Activated naive CD8-positive, alpha-beta T cell treated with anti-CD3 and anti-CD28 coated beads, Interleukin-2, amount 10 ng/mL, durations not matched to agents 7 days and 5 days (primary cell): Measurements from ENCODE around the gene RPS21. TPM values are rescaled to one million over a fixed set of nuclear protein-coding genes. Genes with fewer than 3 reads are reported as not detected.
"Not testable (repeated sequence)": the region's sequence is repeated elsewhere in the genome, so short reads cannot be mapped to it uniquely, and the experiment has no call there.

ENCODE experiments used
- ATAC-seq: fragments of 150-1000 bp; cut with Tn5 transposase; one replicate; pipeline ENCODE4 v1.10.0; 2021; ENCODE audit warnings: low read depth, moderate library complexity
- POLR2A ChIA-PET: fragments of 350-600 bp; sonication (Branson Sonifier 250); formaldehyde crosslinking; loops from one replicate; lab custom pipeline; 2021; ENCODE audit warnings: antibody characterized with exemption; lab: Charles Lee
- DNase-seq: peaks from one replicate; pipeline ENCODE4 v3.0.0; 2021
- H3K27ac Mint-ChIP-seq: one replicate; pipeline ENCODE4 v1.8.0; 2022; ENCODE audit warnings: mild to moderate bottlenecking, mixed read lengths
- H3K27me3 Mint-ChIP-seq: one replicate; pipeline ENCODE4 v1.8.0; 2022; ENCODE audit warnings: mild to moderate bottlenecking, moderate library complexity, mixed read lengths
- H3K36me3 Mint-ChIP-seq: one replicate; pipeline ENCODE4 v1.8.0; 2021; ENCODE audit warnings: mild to moderate bottlenecking, mixed read lengths
- H3K4me1 Mint-ChIP-seq: one replicate; pipeline ENCODE4 v1.8.0; 2021; ENCODE audit warnings: mixed read lengths
- H3K4me3 Mint-ChIP-seq: one replicate; pipeline ENCODE4 v1.8.0; 2022; ENCODE audit warnings: mild to moderate bottlenecking, moderate library complexity, mixed read lengths
- H3K9me3 Mint-ChIP-seq: one replicate; pipeline ENCODE4 v1.8.0; 2021; ENCODE audit warnings: mixed read lengths
- total RNA-seq, 2 experiments: library from RNA; stranded (reverse); gene quantifications; one replicate each; pipeline ENCODE4 v1.2.3, GENCODE V29; 2021

RPS21 gene
- total RNA-seq, 2 experiments from 2014 or later, result 2,045 to 2,157 TPM

DNA sequence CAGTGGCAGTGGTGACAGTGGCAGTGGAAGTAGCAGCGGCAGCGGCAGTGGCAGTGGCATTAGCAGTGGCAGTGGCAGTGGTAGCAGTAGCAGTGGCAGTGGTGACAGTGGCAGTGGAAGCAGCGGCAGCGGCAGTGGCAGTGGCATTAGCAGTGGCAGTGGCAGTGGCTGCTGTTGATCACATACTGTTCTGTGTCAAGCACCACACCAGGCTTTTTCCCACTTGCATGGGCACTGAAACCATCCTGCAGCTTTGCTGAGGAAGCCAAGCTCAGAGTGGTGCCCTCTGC, 39.1 kb downstream of the RPS21 start:
- ATAC-seq, DNase-seq, H3K36me3 Mint-ChIP-seq, H3K27ac Mint-ChIP-seq, POLR2A ChIA-PET, H3K9me3 Mint-ChIP-seq, H3K27me3 Mint-ChIP-seq, H3K4me1 Mint-ChIP-seq, H3K4me3 Mint-ChIP-seq: not testable (repeated sequence)

DNA sequence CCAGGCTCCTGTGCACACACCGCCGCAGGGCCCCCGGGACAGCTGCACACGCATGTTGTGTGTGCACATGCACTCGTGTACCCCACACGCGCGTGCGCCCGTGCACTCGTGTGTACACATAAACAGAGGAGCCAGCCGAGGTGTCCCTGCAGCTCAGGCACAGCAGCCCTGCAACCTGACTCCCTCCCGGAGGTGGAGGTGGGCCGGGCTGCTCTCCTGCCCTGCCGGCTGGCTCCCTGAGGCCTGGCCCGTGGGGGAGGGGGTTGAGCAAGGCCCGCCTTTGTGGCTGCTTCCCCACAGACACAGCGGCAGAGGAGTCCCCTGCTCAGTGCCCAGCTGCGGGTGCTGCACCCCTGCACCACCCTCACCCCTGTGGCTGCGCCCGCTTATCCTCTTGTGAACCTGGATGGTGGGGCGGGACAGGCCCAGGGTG, 39.8 kb downstream of the RPS21 start:
- Mint-ChIP-seq H3K9me3 (no peaks in the 10 kb centered on the region), H3K4me3 (no peak overlapping the region), H3K4me1 (no peaks in the 10 kb centered on the region), H3K27ac (no peak overlapping the region), H3K27me3 (no peaks in the 10 kb centered on the region), H3K36me3 (no peaks in the 10 kb centered on the region)
- DNase-seq (no peak), ATAC-seq (no peak)
- POLR2A ChIA-PET, result no interaction called here

DNA sequence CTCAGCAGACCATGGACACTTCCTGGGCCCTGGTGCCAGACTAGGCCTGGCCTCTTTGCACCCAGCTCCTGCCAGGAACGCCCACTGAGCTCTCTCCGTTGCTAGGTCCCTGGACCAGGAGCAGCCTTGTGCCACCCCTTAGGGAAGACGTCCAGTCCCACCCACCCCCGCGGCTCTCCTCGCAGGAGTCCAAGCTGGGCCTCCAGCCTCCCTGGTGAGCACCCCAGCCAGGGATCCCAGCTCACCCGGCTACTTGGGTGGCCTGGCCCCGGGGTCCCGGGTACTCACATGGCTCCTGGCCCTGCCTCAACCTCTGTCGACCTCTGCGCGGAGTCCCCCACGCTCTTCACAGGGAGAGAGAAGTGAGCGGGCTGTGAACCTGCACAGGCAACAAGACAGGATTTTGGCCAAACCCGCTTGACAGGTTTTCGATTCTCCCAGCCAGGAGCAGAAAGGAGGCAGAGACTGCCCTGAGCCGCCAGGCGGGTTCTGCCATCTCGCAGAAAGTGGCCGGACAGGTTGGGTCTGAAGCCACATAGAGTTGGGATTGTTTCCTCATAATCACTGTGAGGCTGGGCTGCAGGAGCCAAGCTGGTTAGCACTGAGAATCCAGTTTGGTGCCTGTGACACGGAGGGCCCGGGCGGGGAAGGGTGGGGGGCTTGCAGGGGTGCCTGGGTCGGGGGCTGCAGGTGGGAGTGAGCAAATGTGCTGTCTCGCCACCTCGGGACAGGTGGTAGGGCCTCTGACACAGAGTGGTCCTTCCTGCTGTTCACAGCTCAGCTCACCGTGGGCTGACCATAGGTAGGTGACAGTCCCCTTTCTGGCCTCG, 40.5 kb downstream of the RPS21 start, which contains the start of gene RBBP8NL:
Gene RBBP8NL, minus strand, starts transcription at position 368 of the 830 bp plus-strand sequence. CDS start 7,892 bp downstream, outside the sequence.
- no peak for ATAC-seq
- POLR2A ChIA-PET, result no interaction called here
- H3K4me3 Mint-ChIP-seq, result no peak within 1 kb of the TSS
- no peaks in the 10 kb centered on the region for H3K4me1 Mint-ChIP-seq
- no peaks in the 10 kb centered on the region for H3K9me3 Mint-ChIP-seq
- H3K27ac Mint-ChIP-seq, result no peak within 1 kb of the TSS
- no peak for DNase-seq
- H3K36me3 Mint-ChIP-seq, result no peaks in the 10 kb centered on the region
- no peaks in the 10 kb centered on the region for H3K27me3 Mint-ChIP-seq

DNA sequence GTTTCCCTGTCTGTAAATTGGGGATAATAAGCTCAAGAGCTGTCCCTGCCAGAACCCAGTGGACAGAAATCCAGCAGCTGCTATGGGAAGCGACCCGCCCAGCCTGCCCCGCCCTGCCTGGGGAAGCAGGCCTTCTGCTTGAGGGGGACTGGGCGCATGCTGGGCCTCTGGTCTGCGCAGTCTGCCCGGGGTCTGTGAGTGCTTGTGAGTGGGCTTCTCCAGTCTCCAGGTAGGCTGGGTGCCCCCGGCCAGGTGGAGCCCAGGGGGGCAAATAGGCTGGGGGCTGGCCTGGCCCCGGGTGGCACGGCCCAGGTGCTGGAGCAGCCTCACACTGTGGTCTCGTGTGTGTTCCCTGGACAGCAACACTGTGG, 41.1 kb downstream of the RPS21 start:
- Mint-ChIP-seq H3K4me1 (no peaks in the 10 kb centered on the region), H3K27me3 (no peaks in the 10 kb centered on the region), H3K4me3 (no peak overlapping the region), H3K36me3 (no peaks in the 10 kb centered on the region), H3K9me3 (no peaks in the 10 kb centered on the region), H3K27ac (no peak overlapping the region)
- POLR2A ChIA-PET, result no interaction called here
- DNase-seq (no peak), ATAC-seq (no peak)

DNA sequence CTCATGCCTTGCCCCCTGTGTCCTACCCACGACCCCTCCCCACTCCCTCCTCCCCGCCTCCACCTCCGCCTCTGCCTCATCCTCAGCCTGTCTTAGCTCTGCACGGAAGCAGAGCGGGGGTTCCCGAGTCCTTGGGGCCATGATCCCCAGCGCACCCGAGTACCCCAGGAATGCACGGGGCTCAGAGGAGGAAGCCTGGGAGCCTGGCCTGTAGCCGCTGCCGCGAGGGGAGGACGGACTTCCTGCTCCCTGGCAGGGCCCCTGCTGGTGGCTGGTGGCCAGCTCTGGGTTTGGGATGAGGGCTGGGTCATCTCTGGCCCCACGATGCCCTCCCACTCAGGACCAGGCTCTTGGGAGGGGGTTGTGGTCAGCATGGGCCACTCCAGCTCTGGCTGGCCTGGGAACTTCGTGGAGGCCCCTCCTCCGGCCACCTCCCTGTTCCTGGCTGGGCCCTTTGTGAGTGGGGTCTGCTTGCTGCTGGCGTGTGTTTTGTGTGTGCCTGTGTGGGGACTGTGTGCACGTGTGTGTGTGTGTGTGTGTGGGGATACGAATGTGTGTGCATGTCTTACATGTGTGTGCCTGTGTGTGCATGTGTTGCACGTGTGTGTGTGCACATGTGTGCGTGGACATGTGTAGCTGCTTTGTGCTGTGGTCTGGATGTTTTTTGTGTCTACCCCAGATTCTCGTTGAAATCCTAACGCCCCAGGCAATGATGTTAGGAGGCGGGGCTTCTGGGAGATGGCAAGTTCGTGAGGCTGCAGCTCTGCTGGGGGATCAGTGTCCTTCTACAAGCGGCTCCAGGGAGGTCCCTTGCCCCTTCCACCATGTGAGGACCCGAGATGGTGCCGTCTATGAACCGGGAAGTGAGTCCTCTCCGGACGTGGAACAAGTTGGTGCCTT, 41.7 kb downstream of the RPS21 start:
- no peak for ATAC-seq
- Mint-ChIP-seq H3K4me3 (no peak overlapping the region), H3K27ac (no peak overlapping the region), H3K27me3 (peaks cover 1% of the 10 kb centered on the region), H3K4me1 (no peaks in the 10 kb centered on the region), H3K36me3 (no peaks in the 10 kb centered on the region), H3K9me3 (no peaks in the 10 kb centered on the region)
- DNase-seq, result no peak
- POLR2A ChIA-PET, result no interaction called here

DNA sequence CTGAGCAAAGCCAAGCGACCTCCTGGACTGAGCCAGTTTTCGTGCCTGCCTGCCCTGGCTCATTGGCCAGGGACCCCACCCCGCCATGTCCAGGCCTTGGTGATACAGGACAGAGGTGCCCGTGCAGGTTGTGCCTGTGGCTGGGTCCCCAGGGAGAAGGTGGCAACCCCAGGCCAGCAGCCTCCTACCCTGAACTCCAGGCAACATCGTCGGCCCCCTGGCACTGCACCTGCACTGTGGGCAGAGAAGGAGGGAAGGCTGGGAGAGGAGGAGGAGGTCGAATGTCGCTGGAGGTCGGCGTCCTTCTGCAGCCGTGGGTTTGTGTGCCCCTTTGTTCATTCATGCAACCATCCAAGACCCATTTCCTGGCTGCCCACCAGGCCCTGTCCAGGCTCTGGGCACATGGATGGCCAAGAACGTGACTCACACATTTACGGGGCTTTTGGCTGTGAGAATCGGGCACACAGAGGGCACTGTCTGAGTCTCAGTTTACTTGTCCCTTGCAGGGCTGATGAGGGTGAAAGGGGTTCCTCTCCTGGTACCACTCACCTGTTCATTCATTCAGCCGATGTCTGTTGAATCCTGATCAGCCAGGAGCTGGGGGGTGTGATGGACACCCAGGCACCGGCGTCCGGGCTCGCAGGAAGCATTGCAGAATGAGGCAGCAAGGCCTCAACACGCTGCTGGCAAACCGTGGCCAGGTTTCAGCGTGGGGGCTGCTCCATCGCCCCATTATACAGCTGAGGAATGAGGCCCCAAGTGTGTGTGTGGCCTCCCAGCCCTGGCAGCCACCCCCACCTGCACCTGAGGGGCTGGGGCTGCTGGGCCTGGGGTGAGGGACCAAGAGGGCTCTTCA, 42.8 kb downstream of the RPS21 start:
- H3K9me3 Mint-ChIP-seq, result no peaks in the 10 kb centered on the region
- no peaks in the 10 kb centered on the region for H3K4me1 Mint-ChIP-seq
- peaks cover 11% of the 10 kb centered on the region for H3K27me3 Mint-ChIP-seq
- H3K27ac Mint-ChIP-seq, result no peak overlapping the region
- no peaks in the 10 kb centered on the region for H3K36me3 Mint-ChIP-seq
- ATAC-seq (no peak), DNase-seq (no peak)
- POLR2A ChIA-PET, result no interaction called here
- no peak overlapping the region for H3K4me3 Mint-ChIP-seq

DNA sequence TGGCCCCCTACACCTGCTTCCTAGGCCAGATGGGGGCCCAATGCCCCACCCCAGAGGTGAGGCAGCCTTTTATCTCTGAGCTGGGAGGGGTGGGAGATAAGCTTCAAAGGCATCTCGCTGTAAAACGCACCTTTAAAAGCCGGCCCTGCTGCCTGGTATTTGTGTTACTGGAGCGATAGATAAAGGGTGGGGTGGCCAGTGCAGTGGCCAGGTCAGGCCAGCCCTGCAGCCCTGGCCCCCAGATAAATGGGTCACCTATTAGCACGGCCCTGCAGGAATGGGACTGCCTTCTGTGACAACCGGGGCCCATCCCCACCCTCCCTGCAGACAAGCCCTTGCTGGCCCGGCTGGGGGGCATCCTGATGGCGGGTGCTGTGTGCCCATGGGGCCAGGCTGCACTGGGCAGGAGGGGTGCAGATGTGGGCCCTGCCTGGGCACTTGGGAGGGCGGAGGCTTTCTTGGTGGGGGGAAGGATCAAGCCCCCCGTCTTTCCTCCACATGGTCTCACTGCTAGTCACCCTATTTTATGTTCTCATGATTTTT, 43.5 kb downstream of the RPS21 start:
- Mint-ChIP-seq H3K4me3 (no peak overlapping the region), H3K27ac (no peak overlapping the region), H3K36me3 (no peaks in the 10 kb centered on the region), H3K9me3 (no peaks in the 10 kb centered on the region), H3K4me1 (no peaks in the 10 kb centered on the region), H3K27me3 (peaks cover 14% of the 10 kb centered on the region)
- DNase-seq (no peak), ATAC-seq (no peak)
- POLR2A ChIA-PET, result no interaction called here

DNA sequence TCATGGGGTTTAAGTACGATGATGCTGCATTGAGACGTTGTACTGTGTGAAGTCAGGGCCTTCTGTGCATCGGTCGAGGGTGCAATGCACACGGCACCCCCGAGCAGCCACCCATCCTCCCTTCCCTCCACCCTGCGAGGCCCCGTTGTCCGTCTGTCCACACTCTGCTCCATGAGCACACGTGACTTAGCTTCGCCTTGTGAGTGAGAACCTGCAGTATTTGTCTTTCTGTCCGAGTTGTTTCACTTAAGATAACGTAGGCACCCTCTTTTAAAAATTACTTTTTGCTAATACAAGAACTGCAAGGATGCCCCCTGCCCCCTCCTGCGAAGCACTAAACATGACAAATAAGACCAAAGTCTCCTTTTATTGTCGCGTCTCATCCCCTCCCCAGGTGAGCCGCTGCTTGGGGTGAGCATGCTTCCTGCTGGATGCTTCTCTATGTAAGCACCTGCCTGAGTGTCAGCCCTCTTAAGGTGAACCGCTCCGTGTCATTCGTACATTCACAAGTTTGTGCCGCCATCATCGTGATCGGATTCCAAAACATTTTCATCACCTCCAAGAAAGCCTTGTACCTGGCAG, 44.1 kb downstream of the RPS21 start:
- POLR2A ChIA-PET, result no interaction called here
- ATAC-seq (no peak), DNase-seq (no peak)
- no peaks in the 10 kb centered on the region for H3K36me3 Mint-ChIP-seq
- no peaks in the 10 kb centered on the region for H3K4me1 Mint-ChIP-seq
- peaks cover 17% of the 10 kb centered on the region for H3K27me3 Mint-ChIP-seq
- H3K9me3 Mint-ChIP-seq, result no peaks in the 10 kb centered on the region
- no peak overlapping the region for H3K27ac Mint-ChIP-seq
- no peak overlapping the region for H3K4me3 Mint-ChIP-seq

DNA sequence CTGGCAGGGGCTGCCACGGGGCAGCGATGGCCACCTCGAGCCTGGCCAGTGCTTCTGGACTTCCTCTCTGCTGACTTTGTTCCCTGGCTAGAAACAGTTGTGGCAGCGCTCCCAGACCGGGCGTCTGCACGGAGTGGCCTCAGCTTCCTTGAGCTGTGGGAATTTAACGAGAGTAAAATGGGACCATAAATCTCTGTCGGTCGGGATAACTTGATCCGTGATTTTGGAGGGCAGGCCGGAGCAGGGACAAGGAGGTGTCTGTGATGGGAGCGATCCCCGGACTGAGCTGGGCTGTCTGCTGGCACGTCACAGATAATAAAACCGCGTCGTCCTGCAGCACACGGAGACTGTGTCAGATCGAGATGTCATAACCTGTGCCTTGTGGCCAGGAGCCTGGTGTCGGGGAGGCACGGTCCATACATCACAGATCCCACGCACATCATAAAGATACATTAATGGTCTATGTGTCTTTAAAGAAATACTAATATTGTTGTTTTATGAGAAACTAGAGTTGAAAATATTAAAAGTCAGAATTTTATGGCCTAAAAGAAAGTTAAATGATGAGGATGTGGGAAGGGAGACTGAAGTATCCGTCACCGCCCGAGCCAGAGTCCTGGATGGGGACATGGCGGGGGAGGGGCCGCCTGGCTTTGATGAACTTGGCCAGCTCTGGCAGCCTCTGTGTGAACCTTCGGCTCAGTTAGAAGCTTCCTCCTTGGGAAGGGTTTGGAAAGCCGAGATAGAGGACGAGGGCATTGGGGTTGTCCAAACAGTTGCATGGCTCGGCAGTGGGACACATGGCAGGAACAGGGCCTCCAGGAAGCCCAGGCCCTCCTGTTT, 47.0 kb downstream of the RPS21 start:
- H3K4me1 Mint-ChIP-seq, result no peaks in the 10 kb centered on the region
- POLR2A ChIA-PET, result no interaction called here
- H3K27me3 Mint-ChIP-seq, result peaks cover 19% of the 10 kb centered on the region
- no peaks in the 10 kb centered on the region for H3K9me3 Mint-ChIP-seq
- no peaks in the 10 kb centered on the region for H3K36me3 Mint-ChIP-seq
- DNase-seq (no peak), ATAC-seq (no peak)
- H3K4me3 Mint-ChIP-seq, result no peak overlapping the region
- H3K27ac Mint-ChIP-seq, result no peak overlapping the region

DNA sequence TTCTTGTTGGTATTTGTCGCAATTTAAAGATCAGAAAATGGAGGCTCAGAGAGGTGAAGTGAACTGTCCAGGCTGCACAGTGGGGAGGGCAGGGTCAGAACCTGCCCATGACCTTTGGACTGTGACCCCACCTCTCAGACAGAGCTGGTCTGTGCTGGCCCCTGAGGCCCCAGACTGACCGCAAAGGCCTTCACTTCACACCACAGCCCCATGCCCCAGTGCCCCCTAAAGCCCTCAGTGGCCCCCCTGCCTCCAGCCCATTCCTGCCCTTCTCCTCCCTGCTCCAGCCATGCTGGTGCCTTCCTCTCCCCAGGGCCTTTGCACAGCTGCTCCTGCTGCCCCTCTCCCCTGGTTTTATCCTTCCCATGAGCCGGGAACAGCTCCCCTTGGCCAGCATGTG, 49.8 kb downstream of the RPS21 start:
- POLR2A ChIA-PET, result no interaction called here
- H3K4me1 Mint-ChIP-seq, result no peaks in the 10 kb centered on the region

DNA sequence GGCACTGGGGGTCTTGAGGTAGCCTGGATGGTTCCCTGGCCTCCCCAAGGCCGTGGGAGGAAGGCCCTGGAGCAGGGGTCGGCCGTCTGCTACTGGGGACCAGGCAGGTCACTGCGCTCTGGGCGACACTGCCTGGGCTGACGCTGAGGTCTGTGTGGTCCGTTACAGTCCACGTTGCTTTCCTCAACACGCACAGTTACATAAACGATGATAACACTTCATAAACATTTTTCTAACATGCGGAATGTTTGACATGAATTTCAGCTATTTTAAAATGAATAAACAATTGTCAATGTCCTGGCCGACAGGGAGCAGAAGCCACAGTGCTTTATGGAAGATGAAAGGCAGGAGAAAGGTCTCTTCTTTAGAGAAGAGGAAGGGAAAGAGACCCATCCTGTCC, 50.6 kb downstream of the RPS21 start:
- Mint-ChIP-seq H3K4me1 (no peaks in the 10 kb centered on the region), H3K4me3 (no peak overlapping the region), H3K27me3 (peaks cover 21% of the 10 kb centered on the region), H3K27ac (no peak overlapping the region), H3K9me3 (no peaks in the 10 kb centered on the region), H3K36me3 (no peaks in the 10 kb centered on the region)
- POLR2A ChIA-PET, result no interaction called here
- no peak for DNase-seq
- ATAC-seq, result no peak

More for the DNA sequence above, 49.8 kb downstream of the RPS21 start:
- Mint-ChIP-seq H3K9me3 (no peaks in the 10 kb centered on the region), H3K27ac (no peak overlapping the region), H3K4me3 (no peak overlapping the region), H3K27me3 (peaks cover 21% of the 10 kb centered on the region), H3K36me3 (no peaks in the 10 kb centered on the region)
- no peak for DNase-seq
- no peak for ATAC-seq

DNA sequence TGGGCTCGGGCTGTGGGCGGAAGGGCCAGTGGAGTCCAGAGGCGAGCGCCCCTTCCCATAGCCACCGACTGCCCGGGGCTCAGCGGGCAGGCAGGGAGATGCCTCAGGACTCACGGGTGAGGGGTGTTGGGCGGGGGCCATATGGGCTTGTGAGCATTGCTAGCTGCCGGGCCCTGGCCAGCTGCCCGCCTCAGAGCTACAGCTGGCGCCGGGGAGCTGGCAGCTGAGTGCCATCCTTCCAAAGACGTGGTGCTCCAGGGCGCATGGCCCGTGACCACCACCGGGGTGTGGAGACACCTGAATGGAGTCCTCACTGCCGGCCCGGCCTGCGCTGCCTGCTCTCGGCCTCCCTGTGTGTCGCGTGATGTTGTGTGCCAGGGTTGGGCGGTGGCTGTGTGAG, 51.0 kb downstream of the RPS21 start:
- H3K4me1 Mint-ChIP-seq, result no peaks in the 10 kb centered on the region
- ATAC-seq (no peak), DNase-seq (no peak)
- peaks cover 21% of the 10 kb centered on the region for H3K27me3 Mint-ChIP-seq
- H3K27ac Mint-ChIP-seq, result no peak overlapping the region
- H3K9me3 Mint-ChIP-seq, result no peaks in the 10 kb centered on the region
- H3K36me3 Mint-ChIP-seq, result no peaks in the 10 kb centered on the region
- POLR2A ChIA-PET, result no interaction called here
- no peak overlapping the region for H3K4me3 Mint-ChIP-seq
